GM18499 (cell line): Measurements from ENCODE around the gene PNRC2.
"Not testable (repeated sequence)": the region's sequence is repeated elsewhere in the genome, so short reads cannot be mapped to it uniquely, and the experiment has no call there.

Source experiments
- ATAC-seq: cut with Tn5 transposase; IDR thresholded peaks from one replicate; pipeline ENCODE4 v1.9.1; 2021; ENCODE audit warnings: moderate number of reproducible peaks; ENCODE audit not compliant: insufficient read depth, unreplicated experiment

PNRC2 gene

GRCh38 chr1:23936481-23937176 is 23.0 kb upstream of the PNRC2 start:
- no peak for ATAC-seq

- ATAC-seq, result no peak
These were observed 12.3 kb upstream of the PNRC2 start for GRCh38 chr1:23947366-23947765.

- ATAC-seq, result no peak
These were observed 6.6 kb upstream of the PNRC2 start for GRCh38 chr1:23953020-23953419.

- no peak for ATAC-seq
These were observed 2.5 kb upstream of the PNRC2 start for GRCh38 chr1:23957096-23957495.

- ATAC-seq, result not testable (repeated sequence)
These were observed 1.4 kb upstream of the PNRC2 start for GRCh38 chr1:23958040-23958809.

- ATAC-seq, result peak; percentile 44
These were observed 693 bp upstream of the PNRC2 start for GRCh38 chr1:23958810-23959460.

- ATAC-seq, result no peak
These were observed 828 bp downstream of the PNRC2 start for GRCh38 chr1:23960291-23961020.

- ATAC-seq, result no peak
These were observed 4.1 kb downstream of the PNRC2 start for GRCh38 chr1:23963617-23964234.

GRCh38 chr1:23964235-23964668 is 4.6 kb downstream of the PNRC2 start:
- ATAC-seq, result no peak

- ATAC-seq, result no peak
These were observed 5.4 kb downstream of the PNRC2 start for GRCh38 chr1:23964790-23965740.

GRCh38 chr1:23966973-23967493 is 7.4 kb downstream of the PNRC2 start:
- no peak for ATAC-seq

- no peak for ATAC-seq
These were observed 8.2 kb downstream of the PNRC2 start for GRCh38 chr1:23967871-23968270.

- ATAC-seq, result no peak
These were observed 17.7 kb downstream of the PNRC2 start for GRCh38 chr1:23977187-23977853.

GRCh38 chr1:23977854-23978191 is 18.2 kb downstream of the PNRC2 start:
- no peak for ATAC-seq

GRCh38 chr1:23978805-23979204 is 19.2 kb downstream of the PNRC2 start:
- ATAC-seq, result no peak

GRCh38 chr1:23979387-23979880 is 19.8 kb downstream of the PNRC2 start:
- no peak for ATAC-seq

- peak; percentile 68 for ATAC-seq
These were observed 20.5 kb downstream of the PNRC2 start, which contains the start of gene SRSF10 for GRCh38 chr1:23979881-23980727. SRSF10 (minus strand) TSS chr1:23980327; CDS start chr1:23980255, 72 bp downstream.
